ENCODE measurements around the gene ERGIC1.
"Not testable (repeated sequence)": the region's sequence is repeated elsewhere in the genome, so short reads cannot be mapped to it uniquely, and the experiment has no call there.

Gene ERGIC1

DNA sequence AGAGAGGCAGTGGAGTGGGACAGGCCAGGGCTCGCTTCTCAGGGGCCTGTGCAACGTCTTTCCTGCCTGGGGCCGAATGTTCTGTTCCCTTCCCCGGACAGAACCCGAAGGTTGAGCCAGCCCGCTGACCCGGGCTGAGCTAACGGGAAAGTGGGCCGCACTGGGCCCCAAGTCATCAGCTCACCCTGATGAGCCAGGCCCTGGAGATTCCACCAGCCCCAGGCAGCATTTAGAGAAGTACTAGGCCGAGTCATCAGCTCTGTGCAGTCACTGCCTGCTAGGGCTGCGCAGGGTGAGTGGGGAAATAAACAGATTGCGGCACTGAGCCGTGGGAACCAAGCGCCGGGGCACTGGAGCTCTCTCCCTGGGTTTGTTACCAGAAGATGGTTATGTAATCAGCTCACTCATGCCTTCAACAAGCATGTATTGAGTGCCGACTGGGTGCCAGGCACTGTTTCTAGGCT lies 33.9 kb upstream of the ERGIC1 start:
- no peak overlapping the region for H3K4me3 ChIP-seq (ENCODE audit: low read depth, low read length)

DNA sequence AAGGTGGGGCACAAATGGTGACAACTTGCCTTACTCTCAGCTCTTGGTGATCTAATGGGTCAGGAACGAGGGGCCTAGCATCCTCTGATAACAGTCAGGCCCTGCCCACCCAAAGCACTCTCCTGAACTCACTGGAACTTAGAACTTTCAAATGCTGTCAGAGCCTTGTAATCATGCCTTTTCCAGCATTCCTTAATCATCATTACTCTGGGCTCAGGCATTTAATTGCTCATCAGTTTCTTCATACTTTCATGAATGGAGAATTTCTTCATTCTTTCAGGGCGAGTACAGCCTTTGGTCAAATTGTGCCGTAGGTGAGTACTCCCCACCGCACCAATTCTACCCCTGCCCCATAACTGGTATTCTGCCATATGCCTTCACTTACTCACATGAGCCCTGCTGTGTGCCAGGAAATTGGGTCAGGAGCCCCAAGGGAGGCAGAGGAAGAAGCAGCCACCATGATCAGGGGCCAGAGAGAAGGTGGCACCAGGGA lies 32.8 kb upstream of the ERGIC1 start:
- no peak overlapping the region for H3K4me3 ChIP-seq (ENCODE audit: low read depth, low read length)

DNA sequence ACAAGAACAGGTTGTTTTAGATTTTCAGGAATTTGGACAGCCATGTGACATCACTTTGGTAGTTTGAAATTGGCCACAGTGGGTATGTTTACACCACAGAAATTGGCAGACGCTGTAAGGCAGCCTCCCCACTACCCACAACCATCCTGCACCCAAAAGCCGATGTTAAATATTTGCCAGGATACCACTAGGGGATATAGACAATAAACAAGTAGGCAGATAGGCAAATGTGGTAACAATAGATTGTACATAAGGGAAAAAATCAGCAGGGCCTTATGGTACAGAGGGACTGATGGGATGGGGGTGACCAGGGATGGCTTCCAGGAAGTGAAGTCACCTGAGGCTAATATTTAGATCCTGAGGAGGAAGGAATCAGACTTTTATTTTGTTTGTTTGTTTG lies 31.9 kb upstream of the ERGIC1 start:
- H3K4me3 ChIP-seq (ENCODE audit: low read depth, low read length), result no peak overlapping the region

DNA sequence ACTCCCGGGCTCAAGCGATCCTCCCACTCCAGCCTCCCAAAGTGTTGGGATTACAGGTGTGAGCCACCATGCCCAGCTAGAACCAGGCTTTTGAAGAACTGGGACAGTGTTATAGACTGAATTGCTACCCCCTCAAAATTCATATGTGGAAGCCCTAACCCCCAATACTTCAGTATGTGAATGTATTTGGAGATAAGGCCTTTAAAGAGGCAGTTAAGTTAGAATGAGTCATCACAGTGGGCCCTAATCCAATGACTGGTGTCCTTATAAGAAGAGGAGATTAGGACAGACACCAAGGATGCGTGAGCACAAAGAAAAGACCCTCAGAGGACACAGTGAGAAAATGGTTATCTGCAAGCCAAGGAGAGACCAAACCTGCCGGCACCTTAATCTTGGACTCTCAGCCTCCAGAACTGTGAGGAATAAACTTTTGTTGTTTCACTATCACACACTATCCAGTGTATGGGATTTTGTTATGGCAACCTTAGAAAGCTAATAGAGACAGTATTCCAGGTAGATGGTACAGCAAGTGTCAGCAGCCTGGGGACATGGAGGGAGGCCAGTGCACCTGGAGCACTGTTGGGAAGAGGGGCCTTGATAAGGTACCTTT lies 31.4 kb upstream of the ERGIC1 start:
- no peak overlapping the region for H3K4me3 ChIP-seq (ENCODE audit: low read depth, low read length)

DNA sequence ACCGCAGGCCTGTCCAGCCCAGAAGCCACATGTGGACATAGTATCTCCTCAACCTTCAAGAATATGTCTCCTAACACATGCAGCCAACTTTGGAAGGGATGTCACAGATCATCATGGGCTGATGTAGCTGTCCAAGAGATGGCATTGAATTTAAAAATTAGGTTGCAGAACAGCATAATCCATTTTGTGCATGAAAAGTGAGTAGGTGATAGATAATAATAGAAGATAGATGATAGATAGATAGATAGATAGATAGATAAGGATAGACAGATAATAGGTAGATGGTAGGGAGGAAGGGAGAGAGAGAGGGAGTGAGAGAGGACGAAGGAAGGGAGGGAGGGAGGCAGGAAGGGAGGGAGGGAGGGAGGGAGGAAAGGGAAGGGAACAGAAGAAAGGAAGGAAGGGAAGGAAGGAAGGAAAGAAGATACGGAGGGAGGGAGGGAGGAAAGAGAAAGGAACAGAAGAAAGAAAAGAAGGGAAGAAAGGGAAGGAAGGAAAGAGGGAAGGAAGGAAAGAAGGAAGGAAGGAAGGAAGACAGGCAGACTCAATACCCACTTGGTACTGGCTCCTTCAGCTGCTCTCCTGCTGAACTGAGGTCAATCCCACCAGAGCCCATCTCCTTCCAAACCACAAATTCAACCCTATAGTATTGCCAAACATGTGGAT lies 28.9 kb upstream of the ERGIC1 start:
- no peak overlapping the region for H3K4me3 ChIP-seq (ENCODE audit: low read depth, low read length)

DNA sequence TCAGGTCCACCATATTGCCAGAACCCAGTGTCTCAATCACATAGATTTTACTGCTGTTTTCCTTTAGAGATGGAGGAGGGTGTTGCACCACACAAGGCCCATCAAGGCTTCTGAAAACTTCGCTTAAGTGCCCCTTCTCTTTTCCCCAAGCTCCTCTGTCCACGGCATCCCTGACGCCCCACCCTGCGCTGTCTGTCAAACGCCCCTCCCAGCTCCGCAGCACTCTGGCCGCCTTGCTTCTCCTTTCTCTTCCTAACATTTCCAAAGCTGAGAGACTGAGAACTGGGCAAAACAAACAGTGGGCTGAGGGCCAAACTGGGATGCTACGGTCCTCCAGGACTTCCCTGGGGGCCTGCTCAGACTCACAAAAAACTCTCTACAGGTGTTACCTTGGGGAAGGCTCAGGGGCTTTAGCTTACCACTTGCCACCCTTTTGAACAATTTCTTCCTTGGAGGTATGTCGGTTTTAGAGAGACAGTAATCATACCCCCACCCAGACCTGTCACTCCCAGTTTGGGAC lies 28.3 kb upstream of the ERGIC1 start:
- H3K4me3 ChIP-seq (ENCODE audit: low read depth, low read length), result no peak overlapping the region

DNA sequence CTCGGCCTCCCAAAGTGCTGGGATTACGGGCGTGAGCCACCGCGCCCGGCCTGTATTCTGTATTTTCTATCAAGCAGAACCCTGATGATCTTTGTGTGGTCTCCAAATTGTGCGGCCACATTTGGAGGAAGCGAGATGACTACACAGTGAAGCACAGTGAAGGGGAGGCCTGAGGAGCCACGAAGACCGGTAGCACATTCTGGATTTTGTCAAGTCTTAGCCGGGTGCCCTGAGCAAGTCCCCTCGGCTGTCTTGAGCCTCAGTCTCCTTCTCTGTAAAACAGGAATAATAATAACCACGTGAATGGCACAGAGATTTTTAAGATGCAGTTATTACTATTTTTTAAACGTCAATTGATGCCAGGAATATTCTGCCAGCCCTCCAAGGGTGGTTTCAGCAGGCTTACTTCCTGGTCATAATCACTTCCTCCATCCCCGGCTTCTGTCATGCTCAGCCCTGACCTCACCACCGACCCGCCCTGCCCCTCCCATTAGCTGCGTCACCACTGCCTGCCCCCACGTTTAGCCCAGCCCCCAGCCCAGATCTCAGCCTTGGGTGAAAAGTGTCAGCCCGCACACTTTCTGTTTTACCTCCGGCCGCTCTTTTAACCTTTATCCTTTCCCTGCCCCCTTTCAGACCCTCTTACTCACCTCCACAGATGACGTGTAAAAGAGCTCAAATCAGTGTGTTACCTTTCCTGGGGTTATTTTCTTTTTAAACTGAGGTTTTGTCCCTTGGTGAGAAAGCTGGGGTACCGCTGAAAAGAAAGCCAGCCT lies 27.0 kb upstream of the ERGIC1 start:
- no peak overlapping the region for H3K4me3 ChIP-seq (ENCODE audit: low read depth, low read length)

DNA sequence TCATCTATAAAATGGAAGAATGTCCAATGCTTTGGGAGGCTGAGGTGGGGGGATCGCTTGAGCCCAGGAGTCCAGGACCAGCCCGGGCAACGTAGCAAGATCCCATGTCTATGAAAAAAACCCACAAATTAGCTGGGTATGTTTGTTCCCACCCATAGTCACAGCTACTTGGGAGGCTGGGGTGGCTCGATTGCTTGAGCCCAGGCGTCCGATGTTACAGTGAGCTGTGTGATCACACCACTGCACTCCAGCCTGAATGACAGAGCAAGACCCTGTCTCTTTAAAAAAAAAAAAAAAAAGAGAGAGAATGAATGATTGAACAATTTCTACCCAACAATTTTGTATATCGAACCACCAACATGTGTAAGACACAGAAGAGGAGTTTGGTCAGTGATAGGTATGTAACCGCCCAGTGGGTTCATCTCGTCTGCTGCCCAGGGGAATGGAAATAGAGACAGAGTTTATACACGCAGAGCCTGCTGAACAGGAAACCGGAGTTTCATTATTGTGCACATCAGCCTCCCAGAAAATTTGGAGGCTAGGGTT lies 26.2 kb upstream of the ERGIC1 start:
- H3K4me3 ChIP-seq (ENCODE audit: low read depth, low read length), result no peak overlapping the region

DNA sequence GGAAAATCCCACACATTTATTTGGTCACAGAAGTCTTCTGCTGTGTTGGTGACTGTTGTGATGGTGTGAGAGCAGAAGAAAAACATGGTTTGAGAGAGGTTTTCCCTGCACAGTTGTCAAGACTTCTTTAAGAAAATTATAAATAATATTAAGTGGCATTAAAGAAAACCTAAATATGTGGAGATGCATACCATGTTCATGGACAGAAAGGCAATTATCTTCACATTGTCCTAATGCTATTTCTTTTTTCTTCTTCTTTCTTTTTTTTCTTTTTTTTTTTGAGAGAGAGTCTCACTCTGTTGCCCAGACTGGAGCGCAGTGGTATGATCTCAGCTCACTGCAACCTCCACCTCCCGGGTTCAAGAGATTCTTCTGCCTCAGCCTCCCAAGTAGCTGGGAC lies 24.3 kb upstream of the ERGIC1 start:
- no peak overlapping the region for H3K4me3 ChIP-seq (ENCODE audit: low read depth, low read length)

DNA sequence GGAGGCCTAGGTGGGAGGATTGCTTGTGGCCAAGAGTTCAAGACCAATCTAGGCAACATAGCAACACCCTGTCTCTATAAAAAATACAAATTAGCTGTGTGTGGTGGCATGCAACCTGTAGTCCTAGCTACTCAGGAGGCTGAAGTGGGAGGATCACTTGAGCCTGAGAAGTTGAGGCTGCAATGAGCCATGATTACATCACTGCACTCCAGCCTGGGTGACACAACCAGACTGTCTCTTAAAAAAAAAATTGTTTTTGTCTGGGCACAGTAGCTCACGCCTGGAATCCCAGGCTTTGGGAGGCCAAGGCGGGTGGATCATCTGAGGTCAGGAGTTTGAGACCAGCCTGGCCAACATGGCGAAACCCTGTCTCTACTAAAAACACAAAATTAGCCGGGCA lies 23.1 kb upstream of the ERGIC1 start:
- H3K4me3 ChIP-seq (ENCODE audit: low read depth, low read length), result not testable (repeated sequence)

DNA sequence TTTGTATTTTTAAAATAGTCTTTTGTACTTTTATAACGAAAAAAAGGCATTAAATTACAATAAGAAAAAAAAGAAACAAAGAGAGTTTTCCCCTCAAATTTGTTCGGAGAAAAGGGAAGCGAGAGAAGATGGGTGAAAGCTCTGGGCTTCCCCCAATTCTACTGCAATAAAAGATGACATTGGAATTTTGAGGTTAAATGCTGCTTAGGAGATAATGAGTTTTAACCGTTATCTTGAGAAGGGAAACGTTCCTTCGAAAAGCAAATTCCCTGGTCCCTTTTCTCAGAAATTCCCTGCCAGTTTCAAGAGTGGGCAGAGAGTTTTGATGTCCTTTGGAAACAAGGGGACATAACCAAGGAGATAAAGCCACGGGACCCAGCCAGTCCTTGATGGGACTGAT lies 18.4 kb upstream of the ERGIC1 start:
- no peak overlapping the region for H3K4me3 ChIP-seq (ENCODE audit: low read depth, low read length)

DNA sequence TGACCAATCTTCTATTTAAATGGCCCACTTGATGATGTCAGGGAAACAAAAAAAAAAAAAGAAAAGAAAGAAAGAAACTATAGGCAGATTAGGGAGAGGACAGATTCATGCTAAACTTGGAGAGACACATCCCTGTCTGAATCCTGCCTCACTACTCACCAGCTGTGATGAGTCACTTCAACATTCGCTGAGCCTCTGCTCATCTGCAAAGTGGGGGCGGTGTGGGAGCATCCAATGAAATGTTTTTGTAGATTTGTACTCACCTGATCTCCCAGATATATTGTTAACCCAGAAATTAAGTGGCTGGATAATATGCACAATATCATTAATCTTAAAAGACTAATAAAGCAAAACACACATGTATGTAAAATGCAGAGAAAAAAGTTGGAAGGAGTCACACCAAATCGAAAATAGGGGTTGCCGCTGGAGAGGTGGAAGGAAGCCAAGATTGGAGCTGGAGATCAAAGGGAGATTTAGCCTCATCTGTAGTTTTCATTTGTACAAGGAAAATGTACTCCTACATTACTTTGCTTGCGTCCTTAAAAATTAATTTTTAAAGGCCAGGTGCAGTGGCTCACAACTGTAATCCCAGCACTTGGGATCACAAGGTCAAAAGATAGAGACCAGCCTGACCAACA lies 17.0 kb upstream of the ERGIC1 start:
- no peak overlapping the region for H3K4me3 ChIP-seq (ENCODE audit: low read depth, low read length)

DNA sequence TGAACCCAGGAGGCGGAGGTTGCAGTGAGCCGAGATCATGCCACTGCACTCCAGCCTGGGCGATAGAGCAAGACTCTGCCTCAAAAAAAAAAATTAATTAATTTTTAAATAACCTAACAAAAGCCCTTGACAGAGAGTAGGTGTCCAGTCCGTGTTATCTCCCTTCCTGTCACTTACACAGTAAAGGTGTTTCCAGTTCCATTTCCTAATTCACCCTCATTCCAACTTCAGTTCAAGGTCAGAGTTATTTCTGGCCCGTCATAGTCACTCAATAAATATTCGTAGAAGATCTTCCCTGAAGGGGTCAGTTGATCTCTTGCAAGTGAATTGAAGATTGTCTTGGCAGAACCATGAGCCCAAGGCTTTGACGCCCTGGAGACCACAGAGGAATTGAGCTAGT lies 16.4 kb upstream of the ERGIC1 start:
- no peak overlapping the region for H3K4me3 ChIP-seq (ENCODE audit: low read depth, low read length)

DNA sequence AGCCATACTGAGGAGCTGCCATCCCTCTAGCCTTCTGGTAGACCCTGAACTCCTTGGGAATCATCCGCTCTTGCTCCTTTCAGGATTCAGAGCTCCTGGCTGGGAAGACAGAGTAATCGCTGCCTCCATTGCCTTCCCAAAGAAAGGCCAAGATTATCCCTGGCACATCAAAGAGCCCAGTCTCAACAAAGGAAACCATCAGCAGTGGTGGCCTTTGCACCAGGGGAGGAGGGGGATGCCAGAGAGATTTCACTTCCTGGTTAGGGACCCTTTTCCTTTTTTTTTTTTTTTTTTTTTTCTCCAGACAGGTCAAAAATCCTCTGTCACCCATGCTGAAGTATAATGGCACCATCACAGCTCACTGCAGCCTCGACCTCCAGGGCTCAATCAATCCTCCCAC lies 16.0 kb upstream of the ERGIC1 start:
- H3K4me3 ChIP-seq (ENCODE audit: low read depth, low read length), result no peak overlapping the region

DNA sequence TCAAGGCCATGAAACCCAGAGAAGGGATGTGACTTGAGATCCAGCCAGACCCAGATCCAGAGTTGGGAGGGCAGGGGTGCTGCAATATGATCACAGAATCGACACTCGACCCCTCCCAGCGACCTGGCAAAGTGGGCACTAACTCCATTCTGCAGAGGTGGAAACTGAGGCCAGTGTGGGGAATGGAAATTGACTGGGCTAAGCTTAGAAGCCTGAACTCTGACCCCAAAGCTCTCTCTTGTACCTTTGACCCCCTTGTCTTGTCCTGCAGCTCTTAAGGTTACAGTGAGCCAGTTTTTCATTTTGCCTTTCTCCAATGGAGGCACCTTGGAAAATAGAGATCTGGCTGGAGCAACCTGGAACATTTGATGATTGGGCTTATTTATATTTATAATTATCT lies 14.5 kb upstream of the ERGIC1 start:
- H3K4me3 ChIP-seq (ENCODE audit: low read depth, low read length), result no peak overlapping the region

DNA sequence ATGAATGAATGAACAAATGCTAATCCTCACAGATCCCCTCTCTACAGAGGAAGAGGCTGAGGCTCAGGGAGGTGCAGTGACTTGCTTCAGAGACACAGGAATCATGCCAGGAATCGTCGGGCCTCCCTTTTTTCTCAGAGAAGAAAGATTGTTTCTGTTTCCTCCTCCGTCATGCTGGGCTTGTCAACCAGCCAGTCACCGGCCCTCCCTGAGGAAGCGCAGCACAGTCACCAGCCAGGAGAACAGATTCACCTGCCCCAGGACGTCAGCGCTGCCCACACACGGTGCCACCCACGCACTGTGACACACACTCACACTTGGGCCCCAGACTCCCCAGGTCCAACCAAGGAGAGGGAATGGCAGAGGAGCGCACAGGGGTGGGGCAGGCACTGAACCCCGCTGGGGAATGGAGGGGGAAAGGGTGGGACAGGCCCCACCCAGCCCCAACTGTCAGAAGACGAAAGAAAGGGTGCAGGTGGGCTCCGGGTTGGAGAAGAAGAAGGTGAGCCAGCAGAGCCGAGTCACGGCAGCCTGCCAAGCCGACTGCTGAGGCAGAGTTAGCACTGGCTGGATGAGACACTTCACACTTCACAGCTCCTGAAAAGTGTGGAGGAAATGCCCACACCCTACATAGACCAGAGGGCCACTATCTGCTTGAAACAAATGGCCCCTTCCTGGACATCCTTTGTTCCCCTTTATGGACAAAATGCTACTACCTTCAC lies 13.8 kb upstream of the ERGIC1 start:
- H3K4me3 ChIP-seq (ENCODE audit: low read depth, low read length), result no peak overlapping the region

DNA sequence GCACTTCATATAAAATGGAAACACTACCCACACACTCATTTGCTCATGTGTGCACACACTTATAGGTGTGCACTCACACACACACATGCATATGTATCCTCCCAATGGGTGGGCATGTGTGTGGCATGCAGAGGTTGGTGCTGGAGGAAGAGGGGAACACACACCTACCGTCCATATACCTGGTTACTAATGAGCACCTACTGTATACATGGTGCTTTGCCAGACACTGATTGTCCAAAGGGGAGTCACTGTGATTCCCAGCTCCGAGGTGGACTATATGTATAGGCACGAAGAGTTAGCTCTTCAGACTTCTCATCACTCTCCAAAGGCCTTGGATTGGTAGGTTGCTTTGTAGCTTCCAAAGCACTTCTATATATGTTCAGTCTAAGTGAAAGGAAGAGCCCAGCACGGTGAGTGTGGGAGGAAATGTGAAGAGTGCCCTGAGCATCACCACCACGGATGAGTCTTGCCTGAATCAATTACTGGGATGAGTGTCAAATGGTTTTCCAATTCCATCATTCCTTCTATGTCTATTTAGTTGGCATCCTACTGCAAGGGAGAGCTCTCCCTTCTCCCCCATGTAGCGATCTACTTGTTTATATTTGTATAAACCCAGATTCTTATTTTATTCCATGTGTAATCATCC lies 12.6 kb upstream of the ERGIC1 start:
- H3K4me3 ChIP-seq (ENCODE audit: low read depth, low read length), result no peak overlapping the region

DNA sequence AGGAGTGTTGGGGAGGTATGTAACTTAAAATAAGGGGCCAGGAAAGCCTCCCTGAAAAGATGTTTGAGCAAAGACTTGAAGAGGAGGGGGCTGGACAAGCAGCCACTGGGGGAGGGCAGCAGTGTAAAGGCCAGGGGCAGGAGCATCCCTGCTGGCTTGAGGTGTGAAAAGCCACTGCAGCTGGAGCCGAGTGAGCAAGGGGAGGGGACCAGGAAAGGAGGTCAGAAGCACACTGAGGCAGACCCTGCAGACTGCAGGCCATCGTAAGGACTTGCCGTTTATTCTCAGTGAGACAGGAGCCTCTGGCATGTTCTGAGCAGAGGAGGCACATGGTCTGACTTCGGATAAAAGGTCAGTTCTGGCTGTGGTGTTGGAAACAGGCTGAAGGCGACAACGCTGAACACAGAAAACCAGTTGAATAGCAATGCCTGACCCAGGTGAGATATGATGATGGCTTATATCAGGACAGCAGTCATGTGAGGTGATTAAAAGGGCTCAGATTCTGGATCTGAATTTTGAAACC lies 10.2 kb upstream of the ERGIC1 start:
- no peak overlapping the region for H3K4me3 ChIP-seq (ENCODE audit: low read depth, low read length)

DNA sequence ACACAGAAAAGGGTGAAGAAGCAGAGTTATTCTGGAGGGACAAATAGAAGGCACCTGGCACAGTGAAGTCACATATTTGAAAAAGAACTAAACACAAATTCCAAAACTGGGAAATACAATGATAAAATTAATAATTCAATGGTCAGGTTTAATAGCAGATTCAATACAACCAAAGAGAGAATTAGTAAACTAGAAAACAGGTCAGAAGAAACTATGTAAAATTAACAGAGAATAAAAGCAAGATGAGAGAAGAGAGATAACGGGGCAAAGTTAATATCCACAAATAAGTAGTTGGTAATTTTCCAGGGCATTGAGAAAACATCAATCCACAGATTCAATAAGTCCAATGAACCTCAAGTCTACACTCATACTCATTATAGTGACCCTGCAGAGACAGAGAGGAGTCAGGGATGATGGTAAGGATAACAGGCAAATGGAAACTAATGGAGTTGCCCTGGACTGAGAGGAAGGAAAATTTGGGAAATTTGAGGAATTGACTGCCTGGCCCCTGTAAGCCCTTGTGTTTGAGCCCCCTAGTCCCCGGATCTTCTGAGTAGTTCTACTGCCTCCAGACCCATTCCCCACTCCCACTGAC lies 8.3 kb upstream of the ERGIC1 start:
- no peak overlapping the region for H3K4me3 ChIP-seq (ENCODE audit: low read depth, low read length)

Measured in iPS-11a (cell line).